Body of pancreas (tissue), 4 donors: Measurements from ENCODE around the gene CYP27B1.

Source experiments
- POLR2A ChIP-seq, 3 donors: fragments of 450-650 bp; IDR thresholded peaks; one replicate each; pipeline ENCODE4 v1.6.1; 2016; ENCODE audit warnings: antibody characterized with exemption in 3 of 3, mild to moderate bottlenecking in 2 of 3
- TF ChIP-seq, protein P1 (sequence below), 7 experiments: fragments of 450-650 bp in 4 of 7; fragments of 200-600 bp in 3 of 7; sonication (generic) in 3 of 7; IDR thresholded peaks; one replicate each; pipeline ENCODE4 v1.5.1; 2016 to 2019; ENCODE audit warnings: antibody characterized with exemption in 7 of 7

GRCh38 chr12:57730336-57731067, 36.4 kb downstream of the CYP27B1 start:
- TF ChIP-seq, protein P1, sequence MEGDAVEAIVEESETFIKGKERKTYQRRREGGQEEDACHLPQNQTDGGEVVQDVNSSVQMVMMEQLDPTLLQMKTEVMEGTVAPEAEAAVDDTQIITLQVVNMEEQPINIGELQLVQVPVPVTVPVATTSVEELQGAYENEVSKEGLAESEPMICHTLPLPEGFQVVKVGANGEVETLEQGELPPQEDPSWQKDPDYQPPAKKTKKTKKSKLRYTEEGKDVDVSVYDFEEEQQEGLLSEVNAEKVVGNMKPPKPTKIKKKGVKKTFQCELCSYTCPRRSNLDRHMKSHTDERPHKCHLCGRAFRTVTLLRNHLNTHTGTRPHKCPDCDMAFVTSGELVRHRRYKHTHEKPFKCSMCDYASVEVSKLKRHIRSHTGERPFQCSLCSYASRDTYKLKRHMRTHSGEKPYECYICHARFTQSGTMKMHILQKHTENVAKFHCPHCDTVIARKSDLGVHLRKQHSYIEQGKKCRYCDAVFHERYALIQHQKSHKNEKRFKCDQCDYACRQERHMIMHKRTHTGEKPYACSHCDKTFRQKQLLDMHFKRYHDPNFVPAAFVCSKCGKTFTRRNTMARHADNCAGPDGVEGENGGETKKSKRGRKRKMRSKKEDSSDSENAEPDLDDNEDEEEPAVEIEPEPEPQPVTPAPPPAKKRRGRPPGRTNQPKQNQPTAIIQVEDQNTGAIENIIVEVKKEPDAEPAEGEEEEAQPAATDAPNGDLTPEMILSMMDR (IDR thresholded peaks at IDR 0.05): no peak
- TF ChIP-seq POLR2A (IDR thresholded peaks at IDR 0.05): no peak
